ENCODE measurements around the gene DPP10.

Gene DPP10

GRCh38 chr2:115596659-115597375 is 1154.4 kb downstream of the DPP10 start:
- DNase-seq = no peak

- DNase-seq = no peak
Measured at GRCh38 chr2:115603285-115603684, 1160.8 kb downstream of the DPP10 start.

GRCh38 chr2:115606350-115606749 is 1163.9 kb downstream of the DPP10 start:
- DNase-seq = no peak

- DNase-seq = no peak
Measured at GRCh38 chr2:115609978-115610377, 1167.5 kb downstream of the DPP10 start.

GRCh38 chr2:115610888-115611287 is 1168.4 kb downstream of the DPP10 start:
- no peak for DNase-seq

GRCh38 chr2:115624332-115624731 is 1181.9 kb downstream of the DPP10 start:
- no peak for DNase-seq

GRCh38 chr2:115634578-115634977 is 1192.1 kb downstream of the DPP10 start:
- no peak for DNase-seq

- DNase-seq = no peak
Measured at GRCh38 chr2:115635430-115635829, 1193.0 kb downstream of the DPP10 start.

GRCh38 chr2:115649731-115650130 is 1207.3 kb downstream of the DPP10 start:
- DNase-seq = no peak

GRCh38 chr2:115650827-115651226 is 1208.4 kb downstream of the DPP10 start:
- no peak for DNase-seq

GRCh38 chr2:115652652-115653051 is 1210.2 kb downstream of the DPP10 start:
- DNase-seq = no peak

- DNase-seq = no peak
Measured at GRCh38 chr2:115654362-115654761, 1211.9 kb downstream of the DPP10 start.

- no peak for DNase-seq
Measured at GRCh38 chr2:115678129-115678528, 1235.7 kb downstream of the DPP10 start.

- no peak for DNase-seq
Measured at GRCh38 chr2:115684345-115684744, 1241.9 kb downstream of the DPP10 start.

GRCh38 chr2:115691409-115691808 is 1249.0 kb downstream of the DPP10 start:
- DNase-seq = no peak

- DNase-seq = no peak
Measured at GRCh38 chr2:115694651-115695050, 1252.2 kb downstream of the DPP10 start.

GRCh38 chr2:115733190-115733775 is 1290.8 kb downstream of the DPP10 start:
- DNase-seq = no peak

GRCh38 chr2:115738111-115738510 is 1295.7 kb downstream of the DPP10 start:
- no peak for DNase-seq

- no peak for DNase-seq
Measured at GRCh38 chr2:115739574-115739973, 1297.1 kb downstream of the DPP10 start.

- DNase-seq = no peak
Measured at GRCh38 chr2:115746151-115746550, 1303.7 kb downstream of the DPP10 start.

- no peak for DNase-seq
Measured at GRCh38 chr2:115757286-115757685, 1314.8 kb downstream of the DPP10 start.

GRCh38 chr2:115763601-115764000 is 1321.2 kb downstream of the DPP10 start:
- DNase-seq = no peak

- no peak for DNase-seq
Measured at GRCh38 chr2:115771516-115771915, 1329.1 kb downstream of the DPP10 start.

- DNase-seq = no peak
Measured at GRCh38 chr2:115774361-115774760, 1331.9 kb downstream of the DPP10 start.

GRCh38 chr2:115779085-115779632 is 1336.7 kb downstream of the DPP10 start:
- DNase-seq = no peak
